ENCODE measurements around the gene SLCO6A1.

SLCO6A1 gene

DNA sequence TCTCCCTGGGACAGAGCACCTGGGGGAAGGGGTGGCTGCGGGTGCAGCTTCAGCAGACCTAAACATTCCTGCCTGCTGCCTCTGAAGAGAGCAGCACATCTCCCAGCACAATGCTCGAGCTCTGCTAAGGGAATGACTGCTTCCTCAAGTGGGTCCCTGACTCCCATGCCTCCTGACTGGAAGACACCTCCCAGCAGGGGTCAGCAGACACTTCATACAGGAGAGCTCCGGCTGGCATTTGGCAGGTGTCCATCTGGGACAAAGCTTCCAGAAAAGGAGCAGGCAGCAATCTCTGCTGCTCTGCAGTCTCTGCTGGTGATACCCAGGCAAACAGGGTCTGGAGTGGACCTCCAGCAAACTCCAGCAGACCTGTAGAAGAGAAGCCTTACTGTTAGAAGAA lies 77.2 kb downstream of the SLCO6A1 start:
- Histone ChIP-seq H3K9me3 (ENCODE audit: control insufficient read depth, low read length) (no peaks in the 10 kb centered on the region), H3K4me3 (ENCODE audit: low read length) (no peak overlapping the region), H3K36me3 (ENCODE audit: control insufficient read depth, insufficient read depth, low read length) (no peaks in the 10 kb centered on the region), H3K9ac (ENCODE audit: low read length) (no peak overlapping the region), H3K27me3 (ENCODE audit: control insufficient read depth, insufficient read depth, low read length) (no peaks in the 10 kb centered on the region), H3K4me1 (ENCODE audit: control insufficient read depth, insufficient read depth, low read length) (no peaks in the 10 kb centered on the region)

DNA sequence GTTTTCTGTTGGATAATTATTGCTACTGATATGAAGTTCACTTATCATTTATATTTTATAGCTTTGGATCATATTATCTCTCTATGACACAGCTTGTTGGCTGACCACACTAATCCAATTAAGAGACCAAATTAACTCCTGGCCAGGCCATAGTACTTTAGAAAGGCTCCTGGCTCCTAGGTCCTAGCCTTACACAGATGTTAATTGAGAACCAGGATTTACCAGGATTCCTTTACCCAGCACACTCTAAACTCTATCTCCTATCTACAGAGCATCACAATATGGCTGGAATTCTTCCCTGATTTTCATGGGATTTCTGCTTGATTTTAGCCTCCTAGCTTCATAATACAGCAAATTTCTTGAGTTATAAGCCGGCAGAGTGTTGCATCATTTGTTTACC lies 80.3 kb downstream of the SLCO6A1 start:
- no peaks in the 10 kb centered on the region for H3K9me3 ChIP-seq (ENCODE audit: control insufficient read depth, low read length)
- H3K36me3 ChIP-seq (ENCODE audit: control insufficient read depth, insufficient read depth, low read length) = no peaks in the 10 kb centered on the region
- H3K9ac ChIP-seq (ENCODE audit: low read length) = no peak overlapping the region
- H3K4me1 ChIP-seq (ENCODE audit: control insufficient read depth, insufficient read depth, low read length) = no peaks in the 10 kb centered on the region
- H3K27me3 ChIP-seq (ENCODE audit: control insufficient read depth, insufficient read depth, low read length) = no peaks in the 10 kb centered on the region
- H3K4me3 ChIP-seq (ENCODE audit: low read length) = no peak overlapping the region

DNA sequence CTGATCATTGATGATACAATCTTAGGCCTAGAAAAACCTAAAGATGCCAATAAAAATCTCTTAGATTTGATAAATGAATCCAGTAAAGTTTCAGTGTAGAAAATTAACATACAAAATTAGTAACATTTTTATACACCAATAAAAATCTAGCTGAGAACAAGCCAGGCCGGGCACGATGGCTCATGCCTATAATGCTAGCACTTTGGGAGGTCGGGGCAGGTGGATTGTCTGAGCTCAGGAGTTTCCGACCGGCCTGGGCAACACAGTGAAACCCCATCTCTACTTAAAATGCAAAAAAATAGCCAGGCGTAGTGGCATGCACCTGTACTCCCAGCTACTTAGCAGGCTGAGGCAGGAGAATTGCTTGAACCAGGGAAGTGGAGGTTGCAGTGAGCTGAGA lies 84.4 kb downstream of the SLCO6A1 start:
- no peak overlapping the region for H3K4me3 ChIP-seq (ENCODE audit: low read length)
- H3K27me3 ChIP-seq (ENCODE audit: control insufficient read depth, insufficient read depth, low read length) = no peaks in the 10 kb centered on the region
- no peaks in the 10 kb centered on the region for H3K4me1 ChIP-seq (ENCODE audit: control insufficient read depth, insufficient read depth, low read length)
- no peaks in the 10 kb centered on the region for H3K9me3 ChIP-seq (ENCODE audit: control insufficient read depth, low read length)
- H3K36me3 ChIP-seq (ENCODE audit: control insufficient read depth, insufficient read depth, low read length) = no peaks in the 10 kb centered on the region
- H3K9ac ChIP-seq (ENCODE audit: low read length) = no peak overlapping the region

DNA sequence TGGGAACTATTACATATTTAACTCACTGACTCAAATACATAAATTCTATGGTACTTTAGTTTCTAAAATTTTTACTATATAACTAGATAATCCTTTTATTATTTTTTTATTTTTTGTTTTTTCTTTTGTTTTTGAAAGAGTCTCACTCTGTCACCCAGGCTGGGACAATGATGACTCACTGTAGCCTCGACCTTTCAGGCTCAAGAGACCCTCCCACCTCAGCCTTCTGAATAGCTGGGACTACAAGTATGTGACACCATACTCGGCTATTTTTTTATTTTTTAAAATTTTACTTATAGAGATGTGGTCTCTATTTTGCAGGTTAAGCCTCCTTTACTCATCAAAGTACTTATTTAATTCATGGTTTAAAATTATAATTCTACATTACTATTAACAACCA lies 110.6 kb downstream of the SLCO6A1 start:
- Histone ChIP-seq H3K9ac (ENCODE audit: low read length) (no peak overlapping the region), H3K9me3 (ENCODE audit: control insufficient read depth, low read length) (no peaks in the 10 kb centered on the region), H3K36me3 (ENCODE audit: control insufficient read depth, insufficient read depth, low read length) (no peaks in the 10 kb centered on the region), H3K4me3 (ENCODE audit: low read length) (no peak overlapping the region), H3K27me3 (ENCODE audit: control insufficient read depth, insufficient read depth, low read length) (no peaks in the 10 kb centered on the region), H3K4me1 (ENCODE audit: control insufficient read depth, insufficient read depth, low read length) (no peaks in the 10 kb centered on the region)

DNA sequence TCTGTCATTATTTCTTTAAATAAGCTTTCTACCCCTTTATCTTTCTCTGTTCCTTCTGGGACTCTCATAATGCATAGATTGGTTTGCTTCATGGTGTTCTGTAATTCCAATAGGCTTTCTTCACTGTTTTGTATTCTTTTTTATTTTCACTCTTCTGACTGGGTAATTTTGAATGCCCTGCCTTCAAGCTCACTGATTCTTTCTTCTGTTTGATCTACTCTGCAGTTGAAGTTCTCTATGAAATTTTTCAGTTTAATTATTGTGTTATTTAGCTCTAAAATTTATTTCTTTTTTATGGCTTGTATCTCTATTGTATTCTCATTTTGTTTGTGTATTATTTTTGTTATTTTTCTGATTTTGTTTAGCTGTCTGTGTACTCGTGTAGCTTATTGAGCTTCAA lies 113.4 kb downstream of the SLCO6A1 start:
- Histone ChIP-seq H3K27me3 (ENCODE audit: control insufficient read depth, insufficient read depth, low read length) (no peaks in the 10 kb centered on the region), H3K9me3 (ENCODE audit: control insufficient read depth, low read length) (no peaks in the 10 kb centered on the region), H3K4me3 (ENCODE audit: low read length) (no peak overlapping the region), H3K4me1 (ENCODE audit: control insufficient read depth, insufficient read depth, low read length) (no peaks in the 10 kb centered on the region), H3K9ac (ENCODE audit: low read length) (no peak overlapping the region), H3K36me3 (ENCODE audit: control insufficient read depth, insufficient read depth, low read length) (no peaks in the 10 kb centered on the region)

DNA sequence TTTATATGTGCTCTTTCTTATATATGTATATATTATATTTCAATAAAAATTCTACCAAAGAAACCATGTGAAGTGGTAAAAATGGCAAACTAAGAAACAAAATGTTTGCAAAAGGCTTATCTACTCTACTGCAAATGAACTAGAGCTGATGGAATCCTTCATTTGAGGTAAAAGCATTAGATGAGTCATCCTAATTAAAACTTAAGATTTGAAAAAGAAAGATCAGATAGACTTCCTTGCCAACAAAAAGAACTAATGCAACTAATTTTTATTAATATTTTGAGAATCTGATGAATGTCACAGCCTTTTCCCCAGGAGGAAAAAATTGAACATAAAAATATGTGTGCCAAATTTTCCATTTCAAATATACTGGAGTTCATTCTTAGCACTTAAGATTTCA lies 118.6 kb downstream of the SLCO6A1 start:
- Histone ChIP-seq H3K9ac (ENCODE audit: low read length) (no peak overlapping the region), H3K9me3 (ENCODE audit: control insufficient read depth, low read length) (no peaks in the 10 kb centered on the region), H3K4me1 (ENCODE audit: control insufficient read depth, insufficient read depth, low read length) (no peaks in the 10 kb centered on the region), H3K4me3 (ENCODE audit: low read length) (no peak overlapping the region), H3K36me3 (ENCODE audit: control insufficient read depth, insufficient read depth, low read length) (no peaks in the 10 kb centered on the region), H3K27me3 (ENCODE audit: control insufficient read depth, insufficient read depth, low read length) (no peaks in the 10 kb centered on the region)

DNA sequence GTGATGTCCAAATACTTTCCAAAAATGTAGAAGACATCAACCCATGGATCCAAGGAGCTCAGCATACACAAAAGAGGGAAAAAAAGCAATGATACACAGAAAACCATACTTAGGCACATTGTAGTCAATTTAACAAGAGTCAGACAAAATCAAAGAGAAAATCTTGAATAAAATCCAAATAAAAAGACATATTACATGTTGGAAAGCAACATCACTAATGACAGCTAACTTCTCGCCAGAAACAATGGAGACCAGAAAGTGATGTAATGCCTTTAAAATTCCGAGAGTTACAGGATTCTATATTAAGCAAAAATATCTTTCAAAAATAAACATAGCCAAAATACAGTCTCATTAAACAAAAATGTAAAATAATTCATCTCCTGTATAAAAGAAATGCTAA lies 122.9 kb downstream of the SLCO6A1 start:
- H3K36me3 ChIP-seq (ENCODE audit: control insufficient read depth, insufficient read depth, low read length) = no peaks in the 10 kb centered on the region
- H3K4me3 ChIP-seq (ENCODE audit: low read length) = no peak overlapping the region
- H3K9ac ChIP-seq (ENCODE audit: low read length) = no peak overlapping the region
- H3K27me3 ChIP-seq (ENCODE audit: control insufficient read depth, insufficient read depth, low read length) = no peaks in the 10 kb centered on the region
- no peaks in the 10 kb centered on the region for H3K4me1 ChIP-seq (ENCODE audit: control insufficient read depth, insufficient read depth, low read length)
- no peaks in the 10 kb centered on the region for H3K9me3 ChIP-seq (ENCODE audit: control insufficient read depth, low read length)

DNA sequence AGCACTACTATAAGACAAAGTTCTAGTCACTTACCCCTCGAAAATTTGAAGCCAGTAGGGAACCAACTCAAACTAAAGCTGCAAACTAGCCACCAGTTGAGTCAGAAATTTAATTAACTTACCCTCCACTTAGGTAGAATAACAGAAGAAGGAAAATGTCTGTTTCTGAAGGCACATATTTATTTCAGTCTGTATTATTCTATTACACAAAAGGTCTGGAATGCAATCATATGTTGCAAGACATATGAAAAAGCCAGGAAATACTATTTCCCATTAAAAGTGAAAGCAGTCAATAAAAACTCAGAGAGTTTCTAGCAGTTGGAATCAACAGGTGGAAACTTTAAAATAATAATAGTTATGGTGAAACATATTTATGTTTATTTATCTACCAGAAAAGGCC lies 123.5 kb downstream of the SLCO6A1 start:
- Histone ChIP-seq H3K9ac (ENCODE audit: low read length) (no peak overlapping the region), H3K9me3 (ENCODE audit: control insufficient read depth, low read length) (no peaks in the 10 kb centered on the region), H3K27me3 (ENCODE audit: control insufficient read depth, insufficient read depth, low read length) (no peaks in the 10 kb centered on the region), H3K4me3 (ENCODE audit: low read length) (no peak overlapping the region), H3K4me1 (ENCODE audit: control insufficient read depth, insufficient read depth, low read length) (no peaks in the 10 kb centered on the region), H3K36me3 (ENCODE audit: control insufficient read depth, insufficient read depth, low read length) (no peaks in the 10 kb centered on the region)

DNA sequence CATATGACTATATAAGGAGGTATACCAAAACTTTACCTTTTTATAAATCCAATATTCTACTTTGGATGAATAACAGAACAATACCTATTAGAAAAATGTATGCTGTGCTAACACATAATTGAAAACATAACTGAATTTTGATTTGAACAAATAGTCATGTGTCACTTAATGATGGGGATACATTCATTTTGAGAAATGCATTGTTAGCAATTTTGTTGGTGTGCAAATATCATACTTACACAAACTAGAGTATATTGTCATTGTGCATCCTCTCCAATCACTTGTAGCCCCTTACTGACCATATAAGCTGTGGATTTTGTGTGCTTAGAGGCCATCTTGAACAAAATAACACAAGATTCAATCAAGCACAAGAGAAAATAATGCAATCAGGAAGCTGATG lies 130.4 kb downstream of the SLCO6A1 start:
- Histone ChIP-seq H3K9me3 (ENCODE audit: control insufficient read depth, low read length) (no peaks in the 10 kb centered on the region), H3K9ac (ENCODE audit: low read length) (no peak overlapping the region), H3K4me1 (ENCODE audit: control insufficient read depth, insufficient read depth, low read length) (no peaks in the 10 kb centered on the region), H3K4me3 (ENCODE audit: low read length) (no peak overlapping the region), H3K27me3 (ENCODE audit: control insufficient read depth, insufficient read depth, low read length) (no peaks in the 10 kb centered on the region), H3K36me3 (ENCODE audit: control insufficient read depth, insufficient read depth, low read length) (no peaks in the 10 kb centered on the region)

DNA sequence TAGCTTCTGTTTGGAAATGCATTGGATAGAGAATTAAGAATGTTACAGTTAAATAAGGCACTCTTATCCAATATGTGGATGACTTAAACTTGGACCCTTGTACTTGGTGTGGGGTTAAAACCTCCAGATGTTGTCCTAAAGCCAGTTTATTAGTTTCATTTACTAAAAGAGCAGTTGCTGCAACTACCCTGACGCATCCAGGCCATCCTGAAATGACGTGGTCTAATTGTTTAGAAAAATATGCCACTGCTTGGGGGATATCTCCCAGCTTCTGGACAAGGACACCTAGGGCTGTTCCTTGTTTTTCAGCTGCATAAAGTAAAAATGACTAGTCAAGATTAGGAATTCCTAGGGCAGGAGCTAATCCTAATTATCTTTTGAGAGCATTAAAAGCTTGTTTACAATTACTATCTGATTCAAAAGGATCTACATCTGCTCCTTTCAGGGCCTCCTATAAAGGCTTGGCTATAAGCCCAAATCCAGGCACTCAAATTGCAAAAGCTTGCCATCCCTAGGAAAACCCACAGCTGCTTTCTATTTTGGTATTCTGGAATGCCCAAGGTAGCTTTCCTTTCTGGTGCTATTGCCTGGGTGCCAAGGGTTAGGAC lies 157.0 kb downstream of the SLCO6A1 start:
- no peaks in the 10 kb centered on the region for H3K27me3 ChIP-seq (ENCODE audit: control insufficient read depth, insufficient read depth, low read length)
- no peak overlapping the region for H3K9ac ChIP-seq (ENCODE audit: low read length)
- no peaks in the 10 kb centered on the region for H3K36me3 ChIP-seq (ENCODE audit: control insufficient read depth, insufficient read depth, low read length)

DNA sequence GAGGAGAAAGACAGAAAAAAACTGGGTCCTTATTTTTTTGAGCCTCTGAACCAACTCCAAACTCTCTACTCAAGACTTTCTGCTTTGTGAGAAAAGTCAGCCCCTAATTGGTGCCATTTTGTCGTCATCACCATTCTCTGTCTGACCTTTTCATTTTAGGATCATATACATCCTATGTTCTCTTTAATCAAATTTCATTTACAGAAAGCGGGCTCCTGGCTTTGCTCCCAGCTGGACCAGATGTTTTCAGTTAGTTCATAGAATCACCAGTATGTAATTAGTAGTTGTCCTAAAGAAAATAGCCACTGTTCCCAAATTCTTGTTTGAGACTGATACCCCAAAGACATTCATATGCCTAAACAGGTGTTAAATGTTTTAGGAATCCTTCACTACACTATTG lies 174.1 kb downstream of the SLCO6A1 start:
- Histone ChIP-seq H3K9ac (ENCODE audit: low read length) (no peak overlapping the region), H3K4me3 (ENCODE audit: low read length) (no peak overlapping the region), H3K36me3 (ENCODE audit: control insufficient read depth, insufficient read depth, low read length) (no peaks in the 10 kb centered on the region), H3K27me3 (ENCODE audit: control insufficient read depth, insufficient read depth, low read length) (no peaks in the 10 kb centered on the region), H3K9me3 (ENCODE audit: control insufficient read depth, low read length) (no peaks in the 10 kb centered on the region), H3K4me1 (ENCODE audit: control insufficient read depth, insufficient read depth, low read length) (no peaks in the 10 kb centered on the region)

More for the DNA sequence above, 157.0 kb downstream of the SLCO6A1 start:
- Histone ChIP-seq H3K4me3 (ENCODE audit: low read length) (no peak overlapping the region), H3K9me3 (ENCODE audit: control insufficient read depth, low read length) (no peaks in the 10 kb centered on the region), H3K4me1 (ENCODE audit: control insufficient read depth, insufficient read depth, low read length) (no peaks in the 10 kb centered on the region)

Data from mucosa of stomach (tissue), 1 donor.